ENCODE measurements around the gene SIM2. TPM values are rescaled to one million over a fixed set of nuclear protein-coding genes. Genes with fewer than 3 reads are reported as not detected.
A peak's percentile ranks its signal among the peaks of the same experiment; 100 is the strongest.

SIM2 gene
- total and polyA plus RNA-seq, 2 of the 13 experiments (the other 11 are each of a cell fraction or from before 2014, with no cell fraction given) = 0.36 to 0.53 TPM

DNA sequence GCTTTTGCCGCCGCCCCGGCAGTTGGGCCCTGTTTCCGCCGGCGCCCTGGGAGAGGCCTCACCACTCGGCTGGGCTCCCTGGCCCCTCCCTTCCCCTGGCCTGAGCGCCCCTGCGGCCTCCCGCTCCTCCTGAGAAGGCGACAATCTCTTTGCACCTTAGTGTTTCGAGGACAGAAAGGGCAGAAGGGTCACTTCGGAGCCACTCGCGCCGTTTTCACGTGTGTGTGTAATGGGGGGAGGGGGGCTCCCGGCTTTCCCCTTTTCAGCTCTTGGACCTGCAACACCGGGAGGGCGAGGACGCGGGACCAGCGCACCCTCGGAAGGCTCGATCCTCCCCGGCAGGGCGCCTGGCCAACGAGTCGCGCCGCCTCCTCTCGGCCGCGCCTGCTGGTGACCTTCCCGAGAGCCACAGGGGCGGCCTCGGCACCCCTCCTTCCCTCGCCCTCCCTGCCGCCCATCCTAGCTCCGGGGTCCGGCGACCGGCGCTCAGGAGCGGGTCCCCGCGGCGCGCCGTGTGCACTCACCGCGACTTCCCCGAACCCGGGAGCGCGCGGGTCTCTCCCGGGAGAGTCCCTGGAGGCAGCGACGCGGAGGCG, 432 bp upstream of the SIM2 start (continued):
- TF ChIP-seq, protein P1, sequence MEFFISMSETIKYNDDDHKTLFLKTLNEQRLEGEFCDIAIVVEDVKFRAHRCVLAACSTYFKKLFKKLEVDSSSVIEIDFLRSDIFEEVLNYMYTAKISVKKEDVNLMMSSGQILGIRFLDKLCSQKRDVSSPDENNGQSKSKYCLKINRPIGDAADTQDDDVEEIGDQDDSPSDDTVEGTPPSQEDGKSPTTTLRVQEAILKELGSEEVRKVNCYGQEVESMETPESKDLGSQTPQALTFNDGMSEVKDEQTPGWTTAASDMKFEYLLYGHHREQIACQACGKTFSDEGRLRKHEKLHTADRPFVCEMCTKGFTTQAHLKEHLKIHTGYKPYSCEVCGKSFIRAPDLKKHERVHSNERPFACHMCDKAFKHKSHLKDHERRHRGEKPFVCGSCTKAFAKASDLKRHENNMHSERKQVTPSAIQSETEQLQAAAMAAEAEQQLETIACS (CRISPR knock-in tag; IDR thresholded peaks at IDR 0.05) = peak; percentile 69
- TF ChIP-seq, protein P2, sequence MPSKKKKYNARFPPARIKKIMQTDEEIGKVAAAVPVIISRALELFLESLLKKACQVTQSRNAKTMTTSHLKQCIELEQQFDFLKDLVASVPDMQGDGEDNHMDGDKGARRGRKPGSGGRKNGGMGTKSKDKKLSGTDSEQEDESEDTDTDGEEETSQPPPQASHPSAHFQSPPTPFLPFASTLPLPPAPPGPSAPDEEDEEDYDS (CRISPR knock-in tag; IDR thresholded peaks at IDR 0.05) = no peak
- TF ChIP-seq, protein P3, sequence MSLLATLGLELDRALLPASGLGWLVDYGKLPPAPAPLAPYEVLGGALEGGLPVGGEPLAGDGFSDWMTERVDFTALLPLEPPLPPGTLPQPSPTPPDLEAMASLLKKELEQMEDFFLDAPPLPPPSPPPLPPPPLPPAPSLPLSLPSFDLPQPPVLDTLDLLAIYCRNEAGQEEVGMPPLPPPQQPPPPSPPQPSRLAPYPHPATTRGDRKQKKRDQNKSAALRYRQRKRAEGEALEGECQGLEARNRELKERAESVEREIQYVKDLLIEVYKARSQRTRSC (CRISPR knock-in tag; IDR thresholded peaks at IDR 0.05; ENCODE audit: low read depth) = no peak
- TF ChIP-seq POLR2A (IDR thresholded peaks at IDR 0.05; ENCODE audit: insufficient read depth in 1 of 2, low read depth in 2 of 2, low read length in 2 of 2) (no peak), SYNCRIP (IDR thresholded peaks at IDR 0.05; ENCODE audit: insufficient read depth, low read depth, low read length) (no peak), ZNF746 (CRISPR knock-in tag; IDR thresholded peaks at IDR 0.05) (no peak), NBN (conservative IDR thresholded peaks at IDR 0.05) (no peak), ZNF430 (CRISPR knock-in tag; IDR thresholded peaks at IDR 0.05) (no peak), SP5 (CRISPR knock-in tag; IDR thresholded peaks at IDR 0.05; ENCODE audit: borderline replicate concordance, low read depth) (no peak), ZNF34 (CRISPR knock-in tag; IDR thresholded peaks at IDR 0.05; ENCODE audit: borderline replicate concordance) (no peak)
- TF ChIP-seq, protein P4, sequence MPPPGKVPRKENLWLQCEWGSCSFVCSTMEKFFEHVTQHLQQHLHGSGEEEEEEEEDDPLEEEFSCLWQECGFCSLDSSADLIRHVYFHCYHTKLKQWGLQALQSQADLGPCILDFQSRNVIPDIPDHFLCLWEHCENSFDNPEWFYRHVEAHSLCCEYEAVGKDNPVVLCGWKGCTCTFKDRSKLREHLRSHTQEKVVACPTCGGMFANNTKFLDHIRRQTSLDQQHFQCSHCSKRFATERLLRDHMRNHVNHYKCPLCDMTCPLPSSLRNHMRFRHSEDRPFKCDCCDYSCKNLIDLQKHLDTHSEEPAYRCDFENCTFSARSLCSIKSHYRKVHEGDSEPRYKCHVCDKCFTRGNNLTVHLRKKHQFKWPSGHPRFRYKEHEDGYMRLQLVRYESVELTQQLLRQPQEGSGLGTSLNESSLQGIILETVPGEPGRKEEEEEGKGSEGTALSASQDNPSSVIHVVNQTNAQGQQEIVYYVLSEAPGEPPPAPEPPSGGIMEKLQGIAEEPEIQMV (CRISPR knock-in tag; IDR thresholded peaks at IDR 0.05; ENCODE audit: low read depth) = no peak
- TF ChIP-seq, protein P5, sequence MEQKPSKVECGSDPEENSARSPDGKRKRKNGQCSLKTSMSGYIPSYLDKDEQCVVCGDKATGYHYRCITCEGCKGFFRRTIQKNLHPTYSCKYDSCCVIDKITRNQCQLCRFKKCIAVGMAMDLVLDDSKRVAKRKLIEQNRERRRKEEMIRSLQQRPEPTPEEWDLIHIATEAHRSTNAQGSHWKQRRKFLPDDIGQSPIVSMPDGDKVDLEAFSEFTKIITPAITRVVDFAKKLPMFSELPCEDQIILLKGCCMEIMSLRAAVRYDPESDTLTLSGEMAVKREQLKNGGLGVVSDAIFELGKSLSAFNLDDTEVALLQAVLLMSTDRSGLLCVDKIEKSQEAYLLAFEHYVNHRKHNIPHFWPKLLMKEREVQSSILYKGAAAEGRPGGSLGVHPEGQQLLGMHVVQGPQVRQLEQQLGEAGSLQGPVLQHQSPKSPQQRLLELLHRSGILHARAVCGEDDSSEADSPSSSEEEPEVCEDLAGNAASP (CRISPR knock-in tag; IDR thresholded peaks at IDR 0.05; ENCODE audit: borderline replicate concordance) = no peak
- TF ChIP-seq, protein P6, sequence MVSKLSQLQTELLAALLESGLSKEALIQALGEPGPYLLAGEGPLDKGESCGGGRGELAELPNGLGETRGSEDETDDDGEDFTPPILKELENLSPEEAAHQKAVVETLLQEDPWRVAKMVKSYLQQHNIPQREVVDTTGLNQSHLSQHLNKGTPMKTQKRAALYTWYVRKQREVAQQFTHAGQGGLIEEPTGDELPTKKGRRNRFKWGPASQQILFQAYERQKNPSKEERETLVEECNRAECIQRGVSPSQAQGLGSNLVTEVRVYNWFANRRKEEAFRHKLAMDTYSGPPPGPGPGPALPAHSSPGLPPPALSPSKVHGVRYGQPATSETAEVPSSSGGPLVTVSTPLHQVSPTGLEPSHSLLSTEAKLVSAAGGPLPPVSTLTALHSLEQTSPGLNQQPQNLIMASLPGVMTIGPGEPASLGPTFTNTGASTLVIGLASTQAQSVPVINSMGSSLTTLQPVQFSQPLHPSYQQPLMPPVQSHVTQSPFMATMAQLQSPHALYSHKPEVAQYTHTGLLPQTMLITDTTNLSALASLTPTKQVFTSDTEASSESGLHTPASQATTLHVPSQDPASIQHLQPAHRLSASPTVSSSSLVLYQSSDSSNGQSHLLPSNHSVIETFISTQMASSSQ (IDR thresholded peaks at IDR 0.05; ENCODE audit: low read depth) = no peak
- TF ChIP-seq, protein P6 (CRISPR knock-in tag; IDR thresholded peaks at IDR 0.05; ENCODE audit: borderline replicate concordance) = no peak
- TF ChIP-seq, protein P7, sequence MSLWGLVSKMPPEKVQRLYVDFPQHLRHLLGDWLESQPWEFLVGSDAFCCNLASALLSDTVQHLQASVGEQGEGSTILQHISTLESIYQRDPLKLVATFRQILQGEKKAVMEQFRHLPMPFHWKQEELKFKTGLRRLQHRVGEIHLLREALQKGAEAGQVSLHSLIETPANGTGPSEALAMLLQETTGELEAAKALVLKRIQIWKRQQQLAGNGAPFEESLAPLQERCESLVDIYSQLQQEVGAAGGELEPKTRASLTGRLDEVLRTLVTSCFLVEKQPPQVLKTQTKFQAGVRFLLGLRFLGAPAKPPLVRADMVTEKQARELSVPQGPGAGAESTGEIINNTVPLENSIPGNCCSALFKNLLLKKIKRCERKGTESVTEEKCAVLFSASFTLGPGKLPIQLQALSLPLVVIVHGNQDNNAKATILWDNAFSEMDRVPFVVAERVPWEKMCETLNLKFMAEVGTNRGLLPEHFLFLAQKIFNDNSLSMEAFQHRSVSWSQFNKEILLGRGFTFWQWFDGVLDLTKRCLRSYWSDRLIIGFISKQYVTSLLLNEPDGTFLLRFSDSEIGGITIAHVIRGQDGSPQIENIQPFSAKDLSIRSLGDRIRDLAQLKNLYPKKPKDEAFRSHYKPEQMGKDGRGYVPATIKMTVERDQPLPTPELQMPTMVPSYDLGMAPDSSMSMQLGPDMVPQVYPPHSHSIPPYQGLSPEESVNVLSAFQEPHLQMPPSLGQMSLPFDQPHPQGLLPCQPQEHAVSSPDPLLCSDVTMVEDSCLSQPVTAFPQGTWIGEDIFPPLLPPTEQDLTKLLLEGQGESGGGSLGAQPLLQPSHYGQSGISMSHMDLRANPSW (CRISPR knock-in tag; IDR thresholded peaks at IDR 0.05; ENCODE audit: borderline replicate concordance) = no peak

All from HepG2 (cell line).